ENCODE results near the gene CYB561.

Gene CYB561

GRCh38 chr17:63438092-63439051, 7.7 kb downstream of the CYB561 start:
- no peaks in the 10 kb centered on the region for H3K4me1 ChIP-seq (ENCODE audit: low read length)
- no peak overlapping the region for H3K4me3 ChIP-seq (ENCODE audit: low read length)
- H3K4me2 ChIP-seq (ENCODE audit: low read length) = no peak overlapping the region
- TF ChIP-seq, protein P1, sequence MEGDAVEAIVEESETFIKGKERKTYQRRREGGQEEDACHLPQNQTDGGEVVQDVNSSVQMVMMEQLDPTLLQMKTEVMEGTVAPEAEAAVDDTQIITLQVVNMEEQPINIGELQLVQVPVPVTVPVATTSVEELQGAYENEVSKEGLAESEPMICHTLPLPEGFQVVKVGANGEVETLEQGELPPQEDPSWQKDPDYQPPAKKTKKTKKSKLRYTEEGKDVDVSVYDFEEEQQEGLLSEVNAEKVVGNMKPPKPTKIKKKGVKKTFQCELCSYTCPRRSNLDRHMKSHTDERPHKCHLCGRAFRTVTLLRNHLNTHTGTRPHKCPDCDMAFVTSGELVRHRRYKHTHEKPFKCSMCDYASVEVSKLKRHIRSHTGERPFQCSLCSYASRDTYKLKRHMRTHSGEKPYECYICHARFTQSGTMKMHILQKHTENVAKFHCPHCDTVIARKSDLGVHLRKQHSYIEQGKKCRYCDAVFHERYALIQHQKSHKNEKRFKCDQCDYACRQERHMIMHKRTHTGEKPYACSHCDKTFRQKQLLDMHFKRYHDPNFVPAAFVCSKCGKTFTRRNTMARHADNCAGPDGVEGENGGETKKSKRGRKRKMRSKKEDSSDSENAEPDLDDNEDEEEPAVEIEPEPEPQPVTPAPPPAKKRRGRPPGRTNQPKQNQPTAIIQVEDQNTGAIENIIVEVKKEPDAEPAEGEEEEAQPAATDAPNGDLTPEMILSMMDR (IDR thresholded peaks at IDR 0.05; ENCODE audit: low read depth, low read length) = no peak
- no peak for TF ChIP-seq EZH2phosphoT487 (IDR thresholded peaks at IDR 0.05; ENCODE audit: low read depth)
- no peak overlapping the region for H3K9ac ChIP-seq (ENCODE audit: low read length)
- no peak overlapping the region for H2AFZ ChIP-seq (ENCODE audit: low read depth, low read length)
- no peaks in the 10 kb centered on the region for H3K79me2 ChIP-seq (ENCODE audit: low read length)
- no peaks in the 10 kb centered on the region for H3K9me3 ChIP-seq (ENCODE audit: insufficient read depth, low read length)
- no peaks in the 10 kb centered on the region for H3K27me3 ChIP-seq (ENCODE audit: low read depth, low read length)
- no peaks in the 10 kb centered on the region for H3K36me3 ChIP-seq (replicated peaks; ENCODE audit: low read depth, low read length)
- no peak overlapping the region for H3K27ac ChIP-seq (ENCODE audit: low read length)
- H4K20me1 ChIP-seq (ENCODE audit: insufficient read depth, low read length) = no peaks in the 10 kb centered on the region

DNA sequence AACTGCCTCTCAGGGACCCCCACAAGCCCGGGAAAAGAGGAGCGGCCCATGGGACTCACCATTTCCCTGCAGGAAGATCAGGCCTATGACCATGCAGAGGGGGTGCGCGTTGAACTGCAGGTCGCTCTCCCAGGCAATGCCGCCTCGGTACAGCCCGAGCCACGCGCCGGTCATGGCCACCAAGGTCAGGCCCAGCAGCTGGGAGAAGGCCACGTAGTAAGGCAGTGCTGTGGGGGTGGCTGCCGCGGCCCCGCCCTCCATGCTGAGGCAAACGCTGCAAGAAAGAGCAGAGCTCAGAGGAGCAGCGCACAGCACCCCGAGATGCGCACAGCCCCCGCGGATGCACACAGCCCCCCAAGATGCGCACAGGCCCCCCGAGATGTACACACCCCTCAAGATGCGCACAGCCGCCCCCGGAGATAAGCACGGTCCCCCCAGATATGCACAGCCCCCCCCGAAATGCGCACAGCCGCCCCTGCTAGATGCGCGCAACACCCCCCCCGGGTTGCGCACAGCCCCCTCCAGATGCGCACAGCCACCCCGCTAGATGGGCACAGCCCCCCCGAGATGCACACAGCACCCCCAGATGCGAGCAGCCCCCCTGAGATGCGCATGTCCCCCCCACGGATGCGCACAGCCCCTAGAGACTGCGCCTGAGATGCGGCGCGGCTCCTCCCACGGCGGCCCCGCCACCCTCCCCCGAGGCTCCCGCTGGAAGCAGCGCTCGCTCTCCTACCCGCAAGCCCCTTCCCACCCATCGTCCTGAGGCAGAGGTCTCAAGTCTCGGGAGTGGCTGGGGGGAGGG, 8.6 kb downstream of the CYB561 start:
- no peaks in the 10 kb centered on the region for H3K36me3 ChIP-seq (replicated peaks; ENCODE audit: low read depth, low read length)
- no peak overlapping the region for H2AFZ ChIP-seq (ENCODE audit: low read depth, low read length)
- TF ChIP-seq, protein P1 (IDR thresholded peaks at IDR 0.05; ENCODE audit: low read depth, low read length) = no peak
- no peak for TF ChIP-seq EZH2phosphoT487 (IDR thresholded peaks at IDR 0.05; ENCODE audit: low read depth)
- H4K20me1 ChIP-seq (ENCODE audit: insufficient read depth, low read length) = no peaks in the 10 kb centered on the region
- no peak overlapping the region for H3K4me2 ChIP-seq (ENCODE audit: low read length)
- H3K9me3 ChIP-seq (ENCODE audit: insufficient read depth, low read length) = no peaks in the 10 kb centered on the region
- no peaks in the 10 kb centered on the region for H3K79me2 ChIP-seq (ENCODE audit: low read length)
- no peak overlapping the region for H3K27ac ChIP-seq (ENCODE audit: low read length)
- no peak overlapping the region for H3K9ac ChIP-seq (ENCODE audit: low read length)
- H3K27me3 ChIP-seq (ENCODE audit: low read depth, low read length) = no peaks in the 10 kb centered on the region
- no peak overlapping the region for H3K4me3 ChIP-seq (ENCODE audit: low read length)
- H3K4me1 ChIP-seq (ENCODE audit: low read length) = no peaks in the 10 kb centered on the region

- H3K4me3 ChIP-seq (ENCODE audit: low read length) = no peak overlapping the region
- no peaks in the 10 kb centered on the region for H3K4me1 ChIP-seq (ENCODE audit: low read length)
- no peaks in the 10 kb centered on the region for H3K36me3 ChIP-seq (replicated peaks; ENCODE audit: low read depth, low read length)
- H3K79me2 ChIP-seq (ENCODE audit: low read length) = no peaks in the 10 kb centered on the region
- H3K4me2 ChIP-seq (ENCODE audit: low read length) = no peak overlapping the region
- H3K27me3 ChIP-seq (ENCODE audit: low read depth, low read length) = no peaks in the 10 kb centered on the region
- no peak overlapping the region for H3K9ac ChIP-seq (ENCODE audit: low read length)
- H3K27ac ChIP-seq (ENCODE audit: low read length) = no peak overlapping the region
- H4K20me1 ChIP-seq (ENCODE audit: insufficient read depth, low read length) = no peaks in the 10 kb centered on the region
- no peak overlapping the region for H2AFZ ChIP-seq (ENCODE audit: low read depth, low read length)
- no peaks in the 10 kb centered on the region for H3K9me3 ChIP-seq (ENCODE audit: insufficient read depth, low read length)
- TF ChIP-seq EZH2phosphoT487 (IDR thresholded peaks at IDR 0.05; ENCODE audit: low read depth) = no peak
- TF ChIP-seq, protein P1 (IDR thresholded peaks at IDR 0.05; ENCODE audit: low read depth, low read length) = peak; percentile 25
Measured at GRCh38 chr17:63436523-63437110, 9.5 kb downstream of the CYB561 start.

Measured in OCI-LY3 (cell line).